ENCODE results near the gene SLC36A2. TPM values are rescaled to one million over a fixed set of nuclear protein-coding genes. Genes with fewer than 3 reads are reported as not detected.

Gene SLC36A2
- total and polyA plus RNA-seq, 5 donors from 2014 or later: not detected

DNA sequence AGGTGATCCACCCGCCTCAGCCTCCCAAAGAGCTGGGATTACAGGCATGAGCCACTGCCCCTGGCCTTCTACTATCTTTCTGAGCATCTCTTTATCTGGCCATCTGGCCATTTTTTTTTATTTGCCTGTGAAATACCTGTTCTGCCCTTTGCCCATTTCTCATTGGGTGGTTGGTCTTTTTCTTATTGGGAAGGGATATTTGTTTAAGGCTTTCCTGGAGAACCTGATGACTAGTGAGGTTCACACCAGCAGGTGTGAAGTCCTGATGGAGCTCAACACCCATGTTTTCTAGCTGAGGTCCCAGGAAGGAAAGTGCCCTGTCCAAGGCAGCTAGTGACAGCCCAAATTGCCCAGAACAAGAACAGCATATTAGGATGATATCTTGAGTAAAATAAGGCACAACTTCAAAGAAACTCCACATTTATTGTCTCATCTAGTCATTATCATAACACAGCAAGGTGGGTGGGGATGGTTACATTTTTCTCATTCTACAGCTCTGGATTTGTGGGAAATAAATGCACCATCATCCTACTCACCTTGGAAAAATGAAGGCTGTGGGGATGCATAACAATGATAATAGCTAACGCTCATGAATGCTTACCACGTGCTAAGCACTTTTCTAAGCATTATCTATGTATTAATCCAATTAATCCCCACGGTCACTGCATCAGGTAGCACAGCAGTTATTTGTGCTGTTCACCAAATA, 64.1 kb downstream of the SLC36A2 start:
- DNase-seq: no peak
- Mint-ChIP-seq H3K27ac (no peak overlapping the region), H3K9me3 (peaks cover 0 to 3% (median 0%) of the 10 kb centered on the region in 7 donors), H3K4me3 (no peak overlapping the region), H3K4me1 (no peaks in the 10 kb centered on the region), H3K36me3 (no peaks in the 10 kb centered on the region), H3K27me3 (peaks cover 13% of the 10 kb centered on the region)
- ATAC-seq (ENCODE audit: low read depth in 2 of 2): no peak
- no peaks in the 10 kb centered on the region for H3K4me1 ChIP-seq (ENCODE audit: control insufficient read depth, insufficient read depth, low read length, poor library complexity, severe bottlenecking)
- no peaks in the 10 kb centered on the region for H3K9me3 ChIP-seq (ENCODE audit: control insufficient read depth in 2 of 2, low read length in 2 of 2)
- no peaks in the 10 kb centered on the region for H3K36me3 ChIP-seq (ENCODE audit: control insufficient read depth, insufficient read depth, low read length)
- H3K27me3 ChIP-seq (ENCODE audit: control insufficient read depth, insufficient read depth, low read length): no peaks in the 10 kb centered on the region
- H3K4me3 ChIP-seq (ENCODE audit: low read depth, low read length): no peak overlapping the region
- no peak overlapping the region for H3K27ac ChIP-seq (ENCODE audit: insufficient read depth, low read length, poor library complexity, severe bottlenecking)

DNA sequence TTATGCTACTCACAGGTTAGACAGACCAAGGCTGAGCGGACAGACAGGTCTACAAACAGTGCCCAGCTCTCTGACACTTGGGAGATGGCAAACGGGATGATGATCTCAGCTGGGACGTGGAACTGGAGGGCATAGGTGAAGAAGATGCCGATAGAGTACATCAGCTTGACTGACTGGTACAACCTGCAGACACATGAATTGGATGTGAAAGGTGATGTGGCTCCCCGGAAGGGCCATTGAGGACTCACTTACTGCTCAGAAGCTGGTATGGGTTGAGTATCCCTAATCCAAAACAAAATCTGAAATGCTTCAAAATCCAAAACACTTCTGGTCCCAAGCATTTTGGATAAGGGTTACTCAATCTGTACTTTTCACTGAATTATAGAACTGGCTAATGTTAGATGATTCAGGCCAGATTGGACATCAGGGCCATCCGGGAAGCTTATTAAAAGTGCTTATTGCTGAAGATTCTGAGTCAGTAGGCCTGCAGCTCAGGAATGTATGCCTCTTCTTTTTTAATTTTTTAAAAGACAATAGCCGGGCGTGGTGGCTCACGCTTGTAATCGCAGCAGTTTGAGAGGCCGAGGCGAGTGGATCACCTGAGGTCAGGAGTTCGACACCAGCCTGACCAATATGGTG, 66.2 kb downstream of the SLC36A2 start:
- H3K9me3 Mint-ChIP-seq: peaks cover 0 to 3% (median 0%) of the 10 kb centered on the region in 7 donors
- Histone ChIP-seq H3K4me3 (ENCODE audit: low read depth, low read length) (no peak overlapping the region), H3K36me3 (ENCODE audit: control insufficient read depth, insufficient read depth, low read length) (no peaks in the 10 kb centered on the region), H3K27me3 (ENCODE audit: control insufficient read depth, insufficient read depth, low read length) (no peaks in the 10 kb centered on the region), H3K9me3 (ENCODE audit: control insufficient read depth in 2 of 2, low read length in 2 of 2) (no peaks in the 10 kb centered on the region), H3K4me1 (ENCODE audit: control insufficient read depth, insufficient read depth, low read length, poor library complexity, severe bottlenecking) (no peaks in the 10 kb centered on the region), H3K27ac (ENCODE audit: insufficient read depth, low read length, poor library complexity, severe bottlenecking) (no peak overlapping the region)
- H3K4me1 Mint-ChIP-seq: no peaks in the 10 kb centered on the region
- no peak for ATAC-seq (ENCODE audit: low read depth in 2 of 2)
- no peak overlapping the region for H3K4me3 Mint-ChIP-seq
- no peak overlapping the region for H3K27ac Mint-ChIP-seq
- H3K27me3 Mint-ChIP-seq: peaks cover 22% of the 10 kb centered on the region
- no peak for DNase-seq
- H3K36me3 Mint-ChIP-seq: no peaks in the 10 kb centered on the region

DNA sequence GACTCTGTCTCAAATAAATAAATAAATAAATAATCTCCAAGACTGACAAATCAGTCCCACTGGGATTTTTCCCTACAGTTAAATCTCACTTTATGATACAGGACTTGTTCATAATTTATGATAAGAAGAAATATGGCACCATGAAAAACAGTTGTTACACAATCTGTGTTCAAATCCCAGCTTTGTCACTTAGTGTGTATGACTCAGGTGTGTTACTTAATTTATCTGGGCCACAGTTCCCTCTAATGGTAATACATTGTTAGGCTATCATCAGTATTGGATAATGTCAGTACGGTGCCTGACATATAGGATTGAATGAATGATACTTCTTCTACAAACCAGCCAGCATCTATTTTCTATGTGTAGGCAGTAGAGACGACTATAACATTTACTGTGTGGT, 66.9 kb downstream of the SLC36A2 start:
- peaks cover 23% of the 10 kb centered on the region for H3K27me3 Mint-ChIP-seq
- no peaks in the 10 kb centered on the region for H3K36me3 Mint-ChIP-seq
- H3K4me3 Mint-ChIP-seq: no peak overlapping the region
- ATAC-seq (ENCODE audit: low read depth in 2 of 2): no peak
- H3K27ac ChIP-seq (ENCODE audit: insufficient read depth, low read length, poor library complexity, severe bottlenecking): no peak overlapping the region
- H3K36me3 ChIP-seq (ENCODE audit: control insufficient read depth, insufficient read depth, low read length): no peaks in the 10 kb centered on the region
- no peaks in the 10 kb centered on the region for H3K9me3 ChIP-seq (ENCODE audit: control insufficient read depth in 2 of 2, low read length in 2 of 2)
- no peak overlapping the region for H3K27ac Mint-ChIP-seq
- no peaks in the 10 kb centered on the region for H3K27me3 ChIP-seq (ENCODE audit: control insufficient read depth, insufficient read depth, low read length)
- H3K4me3 ChIP-seq (ENCODE audit: low read depth, low read length): no peak overlapping the region
- H3K9me3 Mint-ChIP-seq: peaks cover 0 to 3% (median 0%) of the 10 kb centered on the region in 7 donors
- no peak for DNase-seq
- H3K4me1 ChIP-seq (ENCODE audit: control insufficient read depth, insufficient read depth, low read length, poor library complexity, severe bottlenecking): no peaks in the 10 kb centered on the region
- H3K4me1 Mint-ChIP-seq: no peaks in the 10 kb centered on the region

DNA sequence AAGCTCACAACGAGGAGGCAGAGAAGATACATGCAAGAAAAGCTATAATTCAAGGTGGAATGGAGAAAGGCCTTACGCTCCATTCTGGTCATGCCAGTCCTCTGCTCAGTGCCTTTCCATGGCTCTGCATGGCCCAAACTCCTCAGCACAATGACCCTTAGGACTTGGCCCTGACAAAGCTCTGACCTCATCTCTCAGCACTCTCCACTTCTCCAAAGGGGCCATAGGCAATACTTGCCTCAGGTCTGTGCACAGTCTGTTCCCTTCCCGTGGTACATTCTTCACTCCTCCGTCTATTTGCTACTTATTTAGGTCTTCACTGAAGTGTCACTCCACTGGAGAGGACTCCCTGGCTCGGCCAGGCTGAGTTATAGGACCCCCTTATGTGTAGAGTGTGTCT, 68.5 kb downstream of the SLC36A2 start:
- Mint-ChIP-seq H3K4me1 (no peaks in the 10 kb centered on the region), H3K27me3 (peaks cover 17% of the 10 kb centered on the region), H3K27ac (no peak overlapping the region), H3K9me3 (peaks cover 0 to 3% (median 0%) of the 10 kb centered on the region in 7 donors), H3K4me3 (no peak overlapping the region), H3K36me3 (no peaks in the 10 kb centered on the region)
- H3K4me1 ChIP-seq (ENCODE audit: control insufficient read depth, insufficient read depth, low read length, poor library complexity, severe bottlenecking): no peaks in the 10 kb centered on the region
- H3K27ac ChIP-seq (ENCODE audit: insufficient read depth, low read length, poor library complexity, severe bottlenecking): no peak overlapping the region
- DNase-seq: no peak
- H3K9me3 ChIP-seq (ENCODE audit: control insufficient read depth in 2 of 2, low read length in 2 of 2): no peaks in the 10 kb centered on the region
- no peak overlapping the region for H3K4me3 ChIP-seq (ENCODE audit: low read depth, low read length)
- no peaks in the 10 kb centered on the region for H3K27me3 ChIP-seq (ENCODE audit: control insufficient read depth, insufficient read depth, low read length)
- no peak for ATAC-seq (ENCODE audit: low read depth in 2 of 2)
- no peaks in the 10 kb centered on the region for H3K36me3 ChIP-seq (ENCODE audit: control insufficient read depth, insufficient read depth, low read length)

DNA sequence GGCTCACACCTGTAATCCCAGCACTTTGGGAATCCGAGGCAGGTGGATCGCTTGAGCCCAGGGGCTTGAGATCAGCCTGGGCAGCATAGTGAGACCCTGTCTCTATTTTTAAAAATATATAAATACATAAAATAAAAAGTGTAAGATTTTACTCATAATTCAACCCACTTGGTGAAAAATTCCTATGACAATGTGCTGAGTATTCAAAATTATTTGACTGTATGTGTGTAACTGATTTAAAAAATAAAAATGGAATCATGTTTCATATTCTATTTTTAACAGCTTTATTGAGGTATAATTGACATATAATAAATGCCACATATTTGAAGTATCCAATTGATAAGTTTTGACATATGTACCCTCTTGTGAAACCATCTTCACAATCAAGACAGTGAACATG, 71.6 kb downstream of the SLC36A2 start:
- H3K27me3 ChIP-seq (ENCODE audit: control insufficient read depth, insufficient read depth, low read length): no peaks in the 10 kb centered on the region
- no peaks in the 10 kb centered on the region for H3K9me3 ChIP-seq (ENCODE audit: control insufficient read depth in 2 of 2, low read length in 2 of 2)
- no peak overlapping the region for H3K4me3 ChIP-seq (ENCODE audit: low read depth, low read length)
- H3K4me1 Mint-ChIP-seq: no peaks in the 10 kb centered on the region
- ATAC-seq (ENCODE audit: low read depth in 2 of 2): no peak
- no peaks in the 10 kb centered on the region for H3K36me3 ChIP-seq (ENCODE audit: control insufficient read depth, insufficient read depth, low read length)
- H3K36me3 Mint-ChIP-seq: no peaks in the 10 kb centered on the region
- no peak overlapping the region for H3K27ac Mint-ChIP-seq
- H3K4me3 Mint-ChIP-seq: no peak overlapping the region
- H3K9me3 Mint-ChIP-seq: peaks cover 0 to 3% (median 0%) of the 10 kb centered on the region in 7 donors
- no peak for DNase-seq
- peaks cover 13% of the 10 kb centered on the region for H3K27me3 Mint-ChIP-seq
- no peaks in the 10 kb centered on the region for H3K4me1 ChIP-seq (ENCODE audit: control insufficient read depth, insufficient read depth, low read length, poor library complexity, severe bottlenecking)
- H3K27ac ChIP-seq (ENCODE audit: insufficient read depth, low read length, poor library complexity, severe bottlenecking): no peak overlapping the region

DNA sequence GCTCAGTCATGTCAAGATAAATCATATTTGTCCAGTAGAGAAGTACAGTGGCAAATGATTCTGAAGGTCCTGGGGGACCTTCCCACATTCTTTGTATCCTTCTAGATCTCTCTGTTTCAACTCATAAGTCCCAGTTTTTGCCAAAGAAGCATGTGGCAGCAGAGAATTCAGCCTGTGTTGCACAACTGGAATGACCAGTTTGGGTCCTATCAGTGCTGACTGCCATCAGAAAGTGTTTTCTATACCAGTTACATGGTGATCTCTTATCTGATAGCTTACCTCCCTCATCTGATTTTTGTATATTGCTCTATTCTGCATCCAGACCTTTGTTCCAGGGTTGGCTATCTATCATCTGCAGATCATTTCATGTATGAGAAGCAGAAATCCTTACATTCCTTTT, 72.7 kb downstream of the SLC36A2 start:
- peaks cover 0 to 2% (median 0%) of the 10 kb centered on the region in 7 donors for H3K9me3 Mint-ChIP-seq
- no peaks in the 10 kb centered on the region for H3K27me3 ChIP-seq (ENCODE audit: control insufficient read depth, insufficient read depth, low read length)
- peaks cover under 1% of the 10 kb centered on the region for H3K36me3 ChIP-seq (ENCODE audit: control insufficient read depth, insufficient read depth, low read length)
- H3K27ac ChIP-seq (ENCODE audit: insufficient read depth, low read length, poor library complexity, severe bottlenecking): no peak overlapping the region
- H3K4me1 ChIP-seq (ENCODE audit: control insufficient read depth, insufficient read depth, low read length, poor library complexity, severe bottlenecking): no peaks in the 10 kb centered on the region
- no peaks in the 10 kb centered on the region for H3K9me3 ChIP-seq (ENCODE audit: control insufficient read depth in 2 of 2, low read length in 2 of 2)
- H3K27me3 Mint-ChIP-seq: peaks cover 10% of the 10 kb centered on the region
- H3K36me3 Mint-ChIP-seq: no peaks in the 10 kb centered on the region
- no peak for ATAC-seq (ENCODE audit: low read depth in 2 of 2)
- no peak overlapping the region for H3K27ac Mint-ChIP-seq
- no peaks in the 10 kb centered on the region for H3K4me1 Mint-ChIP-seq
- no peak overlapping the region for H3K4me3 Mint-ChIP-seq
- H3K4me3 ChIP-seq (ENCODE audit: low read depth, low read length): no peak overlapping the region
- DNase-seq: no peak

DNA sequence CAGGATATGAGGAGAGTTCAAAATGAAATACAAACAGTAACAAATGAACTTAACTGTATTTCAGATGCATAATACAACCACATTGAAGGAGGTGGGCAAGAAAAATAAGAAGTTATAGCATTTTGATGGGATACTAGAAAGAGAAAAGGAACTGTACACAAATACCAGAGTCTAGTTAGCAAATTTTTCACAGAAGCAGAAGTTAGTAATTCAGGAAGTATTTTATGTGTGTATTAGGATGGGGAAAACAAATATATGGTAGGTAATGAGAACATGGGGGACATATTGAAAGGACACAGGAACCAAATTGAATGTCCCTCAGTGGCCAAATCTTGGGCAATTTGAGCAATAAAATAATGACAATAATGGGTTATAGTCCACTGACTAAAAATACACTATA, 76.0 kb downstream of the SLC36A2 start:
- ATAC-seq (ENCODE audit: low read depth in 2 of 2): no peak
- Histone ChIP-seq H3K27ac (ENCODE audit: insufficient read depth, low read length, poor library complexity, severe bottlenecking) (no peak overlapping the region), H3K36me3 (ENCODE audit: control insufficient read depth, insufficient read depth, low read length) (peaks cover 23% of the 10 kb centered on the region), H3K4me1 (ENCODE audit: control insufficient read depth, insufficient read depth, low read length, poor library complexity, severe bottlenecking) (no peaks in the 10 kb centered on the region), H3K4me3 (ENCODE audit: low read depth, low read length) (no peak overlapping the region), H3K27me3 (ENCODE audit: control insufficient read depth, insufficient read depth, low read length) (no peaks in the 10 kb centered on the region), H3K9me3 (ENCODE audit: control insufficient read depth in 2 of 2, low read length in 2 of 2) (no peaks in the 10 kb centered on the region)
- Mint-ChIP-seq H3K4me3 (no peak overlapping the region), H3K9me3 (no peaks in the 10 kb centered on the region), H3K4me1 (no peaks in the 10 kb centered on the region), H3K27ac (no peak overlapping the region), H3K36me3 (peaks cover 16% of the 10 kb centered on the region), H3K27me3 (peaks cover 3% of the 10 kb centered on the region)
- no peak for DNase-seq

DNA sequence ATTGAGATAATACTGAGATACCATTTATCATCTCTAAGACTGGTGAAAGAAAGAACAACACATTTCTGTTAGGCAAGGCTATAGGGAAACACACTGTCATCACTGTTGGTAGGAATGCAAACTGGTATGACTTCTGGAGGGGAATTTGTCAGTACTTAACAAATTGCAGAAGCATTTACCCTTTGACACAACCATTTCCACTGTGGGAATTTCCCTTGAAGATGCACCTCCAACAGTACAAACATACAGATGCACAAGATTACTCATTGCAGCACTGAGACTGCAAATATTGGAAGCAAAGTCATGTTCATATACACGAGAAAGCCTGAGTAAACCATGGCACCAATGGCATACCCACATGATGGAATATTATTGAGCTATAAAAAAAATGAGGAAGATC, 76.8 kb downstream of the SLC36A2 start:
- Histone ChIP-seq H3K36me3 (ENCODE audit: control insufficient read depth, insufficient read depth, low read length) (peaks cover 24% of the 10 kb centered on the region), H3K9me3 (ENCODE audit: control insufficient read depth in 2 of 2, low read length in 2 of 2) (no peaks in the 10 kb centered on the region), H3K27ac (ENCODE audit: insufficient read depth, low read length, poor library complexity, severe bottlenecking) (no peak overlapping the region), H3K4me1 (ENCODE audit: control insufficient read depth, insufficient read depth, low read length, poor library complexity, severe bottlenecking) (no peaks in the 10 kb centered on the region), H3K4me3 (ENCODE audit: low read depth, low read length) (no peak overlapping the region), H3K27me3 (ENCODE audit: control insufficient read depth, insufficient read depth, low read length) (no peaks in the 10 kb centered on the region)
- DNase-seq: no peak
- H3K9me3 Mint-ChIP-seq: no peaks in the 10 kb centered on the region
- peak in 1 of 2 donors; percentile 42 for ATAC-seq (ENCODE audit: low read depth in 2 of 2)
- no peaks in the 10 kb centered on the region for H3K27me3 Mint-ChIP-seq
- no peaks in the 10 kb centered on the region for H3K4me1 Mint-ChIP-seq
- no peak overlapping the region for H3K27ac Mint-ChIP-seq
- H3K4me3 Mint-ChIP-seq: no peak overlapping the region
- peaks cover 16% of the 10 kb centered on the region for H3K36me3 Mint-ChIP-seq

Measured in CD4-positive, CD25-positive, alpha-beta regulatory T cell (primary cell).